Heart left ventricle (tissue), 16 donors: ENCODE measurements around the gene CFAP46. TPM values are rescaled to one million over a fixed set of nuclear protein-coding genes. Genes with fewer than 3 reads are reported as not detected.
A peak's percentile ranks its signal among the peaks of the same experiment; 100 is the strongest.

Experiments
- ATAC-seq, 4 donors: fragments of 200-7000 bp; cut with Tn5 transposase; one replicate each; pipeline ENCODE4 v1.9.1; 2020 to 2022; ENCODE audit warnings: moderate library complexity in 4 of 4, mild to moderate bottlenecking in 3 of 4, moderate number of reproducible peaks in 1 of 4
- DNase-seq, 5 donors: peaks; one replicate each; pipeline ENCODE4 v3.0.0-alpha.2; 2020
- H3K27ac ChIP-seq, 12 donors: fragments of 200-600 bp; sonication (generic) in 4 of 12; one replicate each; pipeline versions ENCODE4 v1.5.0 to v1.8.0; 2016 to 2022; ENCODE audit warnings: mild to moderate bottlenecking in 2 of 12
- H3K27me3 ChIP-seq, 9 donors: fragments of 200-600 bp; sonication (generic) in 2 of 9; one replicate each; pipeline versions ENCODE4 v1.5.1 to v1.8.0; 2016 to 2022; ENCODE audit warnings: mild to moderate bottlenecking in 3 of 9
- H3K36me3 ChIP-seq, 9 donors: fragments of 200-600 bp; sonication (generic) in 2 of 9; one replicate each; pipeline versions ENCODE4 v1.5.0 to v1.8.0; 2018 to 2022; ENCODE audit warnings: mild to moderate bottlenecking in 2 of 9
- H3K4me1 ChIP-seq, 12 donors: fragments of 200-600 bp; sonication (generic) in 4 of 12; one replicate each; pipeline versions ENCODE4 v1.5.0 to v1.8.0; 2016 to 2022; ENCODE audit warnings: mild to moderate bottlenecking in 3 of 12
- H3K4me3 ChIP-seq, 12 donors: fragments of 200-600 bp; sonication (generic) in 4 of 12; one replicate each; pipeline versions ENCODE4 v1.5.0 to v1.8.0; 2017 to 2022; ENCODE audit warnings: mild to moderate bottlenecking in 9 of 12, moderate library complexity in 4 of 12
- H3K9me3 ChIP-seq, 12 donors: fragments of 200-600 bp; sonication (generic) in 4 of 12; one replicate each; pipeline versions ENCODE4 v1.5.0 to v1.8.0; 2016 to 2022; ENCODE audit warnings: mild to moderate bottlenecking in 1 of 12
- CTCF ChIP-seq, 12 donors: fragments of 200-600 bp; sonication (generic) in 4 of 12; IDR thresholded peaks; one replicate each; pipeline versions ENCODE4 v1.5.0 to v1.8.0; 2018 to 2022; ENCODE audit warnings: antibody characterized with exemption in 12 of 12, mild to moderate bottlenecking in 5 of 12
- POLR2A ChIP-seq, 2 donors: fragments of 450-650 bp; IDR thresholded peaks; one replicate each; pipeline ENCODE4 v1.6.1; 2017; ENCODE audit warnings: antibody characterized with exemption in 2 of 2, mild to moderate bottlenecking in 2 of 2, moderate library complexity in 2 of 2
- WGBS, 4 donors: extraction: QIAGEN DNeasy Blood & Tissue Kit in 2 of 4; methylation state at CpG; one replicate each; pipeline versions ENCODE4 v1.1.5 to v1.1.7; 2013 to 2018; 5-methylcytosine and 5-hydroxymethylcytosine counted together
- intact Hi-C, 10 donors: fragments of 100-400 bp; cut with DNase I; formaldehyde crosslinking; loops; one replicate each; pipeline versions ENCODE4 v1.11.1 to v1.14.2; 2022
- polyA plus RNA-seq, 2 donors: library from polyadenylated mRNA; stranded (reverse); fragments of 200-250 nt; gene quantifications; one replicate each; pipeline ENCODE4 v1.2.3, GENCODE V29; 2013
- total RNA-seq, 9 donors: library from RNA; depleted of rRNA in 2 of 9; stranded (reverse); fragments of >200 nt in 2 of 9; fragmentation: NEBNext Ultra II Directional in 3 of 9; extraction: Animal tissue kit (Norgen Biotek cat#: 25700) in 3 of 9; gene quantifications; one replicate each; pipeline versions ENCODE4 v1.1.0 to v1.2.4, GENCODE V29; 2016 to 2023
- donor health status: ischemic (EF 13 %, LVEDD 7.1; RV severe dilation, severe dysfunction).
- donor health status: healthy with polysubstance abuse.
- donor health status: DM: no; HTN: yes; CAD: no.
- donor health status: DM: no; HTN: no; CAD: no.
- donor health status: ischemic (EF 25% LVEDD 6.9; RV normal size, moderate dysfunction).
- donor health status: ischemic (EF 25% LVEDD 5.7; RV mildly dilated, moderate dysfunction).
- donor health status: healthy.
- donor health status: DM: yes; HTN: yes; CAD: no.
- donor health status: ischemic (EF 35%, LVEDD 5.7; RV mildly dilated, moderate dysfunction).
- donor health status: nonischemic (EF 11% LVEDD 7.7; RV severe dilation, severe dysfunction).
- donor health status: DM: yes; HTN: yes; CAD: no.
- donor health status: PGD.
- donor health status: ischemic (EF 29% LVEDD 5.4; RV normal size, mild dysfunction).
- donor health status: nonischemic (EF 23%, LVEDD 6.1; RV moderate dilation, normal function).

CFAP46 gene
- total and polyA plus RNA-seq, 11 donors: 0.61 to 1.8 (median 0.95) TPM

GRCh38 chr10:132984801-132985545, 42.6 kb upstream of the CFAP46 start:
- Histone ChIP-seq H3K27ac (peak overlapping the region in 1 of 12 donors; percentile 30), H3K36me3 (no peaks in the 10 kb centered on the region), H3K4me3 (no peak overlapping the region), H3K9me3 (no peaks in the 10 kb centered on the region), H3K27me3 (peaks cover 0 to 20% (median 2%) of the 10 kb centered on the region in 9 donors), H3K4me1 (peaks cover 0 to 11% (median 0%) of the 10 kb centered on the region in 12 donors)
- TF ChIP-seq POLR2A (IDR thresholded peaks at IDR 0.05) (no peak), CTCF (IDR thresholded peaks at IDR 0.05) (no peak)
- WGBS, 4 donors: 39 to 72% (median 50%) methylated on average over 16 to 26 of the region's 26 CpGs
- intact Hi-C loops: no loop called here
- ATAC-seq (peak in 3 of 4 donors; percentile 13 to 57 (median 41)), DNase-seq (peak in 1 of 5 donors; percentile 59)

- Histone ChIP-seq H3K4me3 (no peak overlapping the region), H3K27me3 (peaks cover 0 to 24% (median 2%) of the 10 kb centered on the region in 9 donors), H3K4me1 (peaks cover 0 to 11% (median 0%) of the 10 kb centered on the region in 12 donors), H3K9me3 (no peaks in the 10 kb centered on the region), H3K36me3 (no peaks in the 10 kb centered on the region), H3K27ac (no peak overlapping the region)
- TF ChIP-seq POLR2A (IDR thresholded peaks at IDR 0.05) (no peak), CTCF (IDR thresholded peaks at IDR 0.05) (no peak)
- intact Hi-C loops: no loop called here
- 85 to 88% (median 87%) methylated on average over 29 of the region's 29 CpGs for WGBS, 4 donors
- DNase-seq (no peak), ATAC-seq (no peak)
Observed at GRCh38 chr10:132984008-132984295, 41.6 kb upstream of the CFAP46 start.

- Histone ChIP-seq H3K27me3 (peaks cover 0 to 24% (median 3%) of the 10 kb centered on the region in 9 donors), H3K4me1 (peaks cover 0 to 11% (median 0%) of the 10 kb centered on the region in 12 donors), H3K4me3 (no peak overlapping the region), H3K36me3 (no peaks in the 10 kb centered on the region), H3K9me3 (no peaks in the 10 kb centered on the region), H3K27ac (no peak overlapping the region)
- TF ChIP-seq POLR2A (IDR thresholded peaks at IDR 0.05): no peak
- no peak for TF ChIP-seq CTCF (IDR thresholded peaks at IDR 0.05)
- WGBS, 4 donors: 81 to 92% (median 88%) methylated on average over 30 to 42 of the region's 42 CpGs
- DNase-seq (no peak), ATAC-seq (no peak)
- intact Hi-C loops: no loop called here
Observed at GRCh38 chr10:132983252-132984007, 41.1 kb upstream of the CFAP46 start.

- WGBS, 4 donors: 68 to 84% (median 79%) methylated on average over 25 to 36 of the region's 36 CpGs
- H3K27ac ChIP-seq: no peak overlapping the region
- peaks cover 0 to 6% (median 0%) of the 10 kb centered on the region in 12 donors for H3K4me1 ChIP-seq
- peak overlapping the region in 2 of 12 donors; percentile 15 for H3K4me3 ChIP-seq
- intact Hi-C loops: no loop called here
- DNase-seq (no peak), ATAC-seq (peak in 2 of 4 donors; percentile 16 to 40)
- H3K36me3 ChIP-seq: no peaks in the 10 kb centered on the region
- no peaks in the 10 kb centered on the region for H3K9me3 ChIP-seq
- H3K27me3 ChIP-seq: peaks cover 0 to 24% (median 4%) of the 10 kb centered on the region in 9 donors
- TF ChIP-seq POLR2A (IDR thresholded peaks at IDR 0.05): no peak
Observed at GRCh38 chr10:132982301-132982989, 40.1 kb upstream of the CFAP46 start.
